ENCODE measurements around the gene ZNF438.
"Not testable (repeated sequence)": the region's sequence is repeated elsewhere in the genome, so short reads cannot be mapped to it uniquely, and the experiment has no call there.

Gene ZNF438

GRCh38 chr10:30983209-30983608, 48.5 kb downstream of the ZNF438 start:
- not testable (repeated sequence) for DNase-seq

- DNase-seq, result peak; percentile 45
Measured at GRCh38 chr10:30980951-30981616, 50.6 kb downstream of the ZNF438 start.

- DNase-seq, result no peak
Measured at GRCh38 chr10:30979956-30980355, 51.7 kb downstream of the ZNF438 start.

GRCh38 chr10:30978843-30979242, 52.8 kb downstream of the ZNF438 start:
- DNase-seq, result no peak

- DNase-seq, result no peak
Measured at GRCh38 chr10:30977385-30977784, 54.3 kb downstream of the ZNF438 start.

- no peak for DNase-seq
Measured at GRCh38 chr10:30974773-30975415, 56.8 kb downstream of the ZNF438 start.

- DNase-seq, result no peak
Measured at GRCh38 chr10:30974355-30974754, 57.3 kb downstream of the ZNF438 start.

GRCh38 chr10:30973737-30974136, 57.9 kb downstream of the ZNF438 start:
- no peak for DNase-seq

- no peak for DNase-seq
Measured at GRCh38 chr10:30970760-30971460, 60.8 kb downstream of the ZNF438 start.

GRCh38 chr10:30968711-30969110, 63.0 kb downstream of the ZNF438 start:
- no peak for DNase-seq

GRCh38 chr10:30967650-30968410, 63.8 kb downstream of the ZNF438 start:
- DNase-seq, result no peak

GRCh38 chr10:30963992-30964930, 67.4 kb downstream of the ZNF438 start:
- no peak for DNase-seq

GRCh38 chr10:30962522-30962921, 69.1 kb downstream of the ZNF438 start:
- no peak for DNase-seq

GRCh38 chr10:30959836-30960210, 71.8 kb downstream of the ZNF438 start:
- no peak for DNase-seq

- DNase-seq, result not testable (repeated sequence)
Measured at GRCh38 chr10:30949218-30949617, 82.4 kb downstream of the ZNF438 start.

GRCh38 chr10:30944005-30944404, 87.7 kb downstream of the ZNF438 start:
- no peak for DNase-seq

- no peak for DNase-seq
Measured at GRCh38 chr10:30943451-30943850, 88.2 kb downstream of the ZNF438 start.

- DNase-seq, result no peak
Measured at GRCh38 chr10:30940256-30940655, 91.4 kb downstream of the ZNF438 start.

- no peak for DNase-seq
Measured at GRCh38 chr10:30939643-30940251, 91.9 kb downstream of the ZNF438 start.

GRCh38 chr10:30935078-30935477, 96.6 kb downstream of the ZNF438 start:
- peak; percentile 6 for DNase-seq

- DNase-seq, result no peak
Measured at GRCh38 chr10:30931094-30931493, 100.6 kb downstream of the ZNF438 start.

Measured in NCI-H2171 treated with DMSO at 0.1 percent for 48 hours (cell line).